ENCODE data around the gene ERH. TPM values are rescaled to one million over a fixed set of nuclear protein-coding genes. Genes with fewer than 3 reads are reported as not detected.
"Not testable (repeated sequence)": the region's sequence is repeated elsewhere in the genome, so short reads cannot be mapped to it uniquely, and the experiment has no call there.

The ERH gene
- total RNA-seq, 1 donor from 2014 or later = 65.0 TPM

DNA sequence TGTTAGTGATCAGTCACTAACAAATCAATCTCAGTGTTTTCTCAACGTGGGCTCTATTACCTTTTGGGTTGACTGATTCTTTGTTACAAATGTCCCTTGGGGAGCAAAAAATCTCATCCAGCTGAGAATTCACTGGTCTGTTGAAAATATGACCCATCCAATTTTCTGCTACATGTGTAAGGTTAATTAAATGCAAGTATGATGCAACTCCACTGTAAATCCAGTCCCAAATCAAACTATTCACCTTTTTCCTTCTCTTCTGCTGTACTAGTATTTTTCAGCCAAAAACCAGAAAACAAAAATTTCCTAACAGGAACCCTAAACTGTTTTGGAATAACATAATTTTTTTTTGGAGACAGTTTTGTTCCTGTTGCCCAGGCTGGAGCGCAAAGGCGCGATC is 2.2 kb downstream of the ERH start:
- DNase-seq (ENCODE audit: low read depth) = no peak

DNA sequence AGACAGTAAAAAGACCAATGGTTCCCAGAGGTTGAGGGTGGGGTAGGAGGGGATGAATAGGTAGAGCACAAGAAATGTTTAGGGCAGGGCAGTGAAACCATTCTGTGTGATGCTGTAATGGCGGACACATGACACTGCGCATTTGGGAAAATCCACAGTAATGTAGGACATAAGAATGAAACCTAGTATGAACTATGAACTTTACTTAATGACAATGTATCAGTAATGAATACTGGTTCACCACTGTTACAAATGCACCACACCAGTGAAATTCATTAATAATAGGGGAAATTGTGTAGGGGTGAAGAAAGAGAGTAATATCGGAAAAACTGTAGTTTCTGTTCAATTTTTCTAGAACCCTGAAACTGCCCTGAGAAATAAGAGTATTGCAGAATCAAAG is 5.6 kb downstream of the ERH start:
- no peak for DNase-seq (ENCODE audit: low read depth)

DNA sequence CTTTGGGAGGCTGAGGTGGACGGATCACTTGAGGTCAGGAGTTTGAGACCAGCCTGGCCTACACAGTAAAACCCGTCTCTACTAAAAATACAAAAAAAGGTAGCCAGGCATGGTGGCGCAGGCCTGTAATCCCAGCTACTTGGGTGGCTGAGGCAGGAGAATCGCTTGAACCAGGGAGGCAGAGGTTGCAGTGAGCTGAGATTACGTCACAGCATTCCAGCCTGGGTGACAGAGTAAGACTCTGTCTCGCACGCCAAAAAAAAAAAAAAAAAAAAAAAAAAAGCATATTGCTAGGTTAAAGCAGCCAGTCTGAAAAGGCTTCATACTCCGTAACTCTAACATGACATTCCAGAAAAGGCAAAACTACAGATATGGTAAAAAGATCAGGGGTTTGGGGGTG is 6.7 kb downstream of the ERH start:
- not testable (repeated sequence) for DNase-seq (ENCODE audit: low read depth)

DNA sequence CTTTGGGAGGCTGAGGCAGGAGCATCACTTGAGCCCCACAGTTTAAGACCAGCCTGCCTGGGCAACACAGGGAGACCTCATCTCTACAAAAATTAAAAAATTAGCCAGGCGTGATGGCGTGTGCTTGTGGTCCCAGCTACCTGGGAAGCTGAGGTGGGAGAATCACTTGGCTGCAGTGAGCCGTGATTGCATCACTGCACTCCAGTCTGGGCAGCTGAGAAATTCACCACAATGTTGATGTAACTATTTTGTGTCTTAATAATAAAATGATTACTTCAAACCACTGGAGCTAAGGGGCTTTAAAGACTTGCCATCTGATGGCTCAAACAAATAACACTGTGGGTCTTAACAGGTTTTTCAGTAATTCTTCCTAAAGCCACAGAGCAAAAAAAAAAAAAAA is 10.8 kb downstream of the ERH start:
- peak; percentile 62 for DNase-seq (ENCODE audit: low read depth)

DNA sequence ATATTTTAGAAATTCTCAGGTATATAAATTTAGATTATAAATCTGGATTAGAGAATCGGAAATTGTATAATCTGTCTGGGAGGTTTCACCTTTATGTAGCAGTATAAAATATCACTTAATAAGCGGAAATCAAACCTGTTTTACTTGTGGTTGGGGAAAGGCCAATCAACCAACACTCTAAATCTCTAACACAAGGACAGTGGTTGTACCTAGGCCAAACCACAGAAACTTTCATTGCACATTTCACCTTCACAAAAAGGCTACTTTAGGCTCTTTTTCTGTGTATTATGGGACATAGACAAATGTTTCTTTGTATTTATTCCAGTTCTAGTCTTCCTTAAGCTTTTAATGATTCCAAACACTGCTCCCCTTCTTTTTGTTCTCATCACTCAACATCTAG is 19.8 kb downstream of the ERH start:
- DNase-seq (ENCODE audit: low read depth) = no peak

DNA sequence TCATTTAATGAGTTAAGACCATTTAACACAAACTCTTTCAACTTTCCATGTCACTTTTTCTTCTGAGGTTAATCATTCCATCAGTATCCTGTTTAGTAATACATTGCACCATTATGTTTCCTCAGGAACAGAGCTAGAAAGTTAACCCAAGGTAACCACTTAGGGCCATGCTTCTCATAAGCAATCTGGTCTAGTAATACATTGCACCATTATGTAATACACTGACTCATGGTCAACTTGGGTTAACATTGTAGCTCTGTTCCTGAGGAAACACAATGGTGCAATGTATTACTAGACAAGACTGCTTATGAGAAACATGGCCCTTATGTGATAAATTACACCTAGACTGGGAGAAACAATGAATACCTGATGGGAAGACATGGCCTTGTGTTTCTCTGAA is 21.7 kb downstream of the ERH start:
- DNase-seq (ENCODE audit: low read depth) = peak; percentile 100

DNA sequence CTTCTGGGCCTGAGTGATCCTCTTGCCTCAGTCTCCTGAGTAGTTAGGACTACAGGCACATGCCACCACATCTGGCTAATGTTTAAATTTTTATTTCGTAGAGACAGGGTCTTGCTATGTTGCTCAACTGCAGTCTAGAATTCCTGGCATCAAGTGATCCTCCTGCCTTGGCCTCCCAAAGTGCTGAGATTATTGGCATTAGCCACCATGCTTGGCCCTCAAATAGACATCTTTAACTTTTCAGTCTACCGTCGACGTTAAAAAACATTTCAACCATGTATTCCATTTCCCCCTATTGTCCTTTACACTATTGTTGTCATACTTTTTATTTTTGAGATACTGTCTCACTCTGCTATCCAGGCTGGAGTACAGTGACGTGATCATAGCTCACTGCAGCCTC is 22.4 kb downstream of the ERH start:
- no peak for DNase-seq (ENCODE audit: low read depth)

DNA sequence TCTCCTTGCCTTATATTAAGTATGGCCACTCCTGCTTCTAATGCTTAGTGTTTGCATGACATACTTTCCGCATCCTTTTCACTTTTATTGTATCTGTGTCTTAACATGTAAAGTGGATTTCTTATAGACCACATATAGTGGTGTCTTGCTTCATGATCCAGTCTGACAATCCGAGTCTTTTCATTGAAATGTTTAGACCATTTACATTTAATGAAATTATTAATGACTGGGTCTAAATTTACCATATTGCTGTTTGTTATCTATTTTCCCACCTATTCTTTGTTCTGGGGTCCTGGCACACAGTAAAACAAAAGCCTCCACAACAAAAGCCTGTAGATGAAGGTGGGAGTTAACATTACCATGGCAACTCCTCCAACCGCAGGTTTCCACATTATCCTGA is 22.9 kb downstream of the ERH start:
- no peak for DNase-seq (ENCODE audit: low read depth)

DNA sequence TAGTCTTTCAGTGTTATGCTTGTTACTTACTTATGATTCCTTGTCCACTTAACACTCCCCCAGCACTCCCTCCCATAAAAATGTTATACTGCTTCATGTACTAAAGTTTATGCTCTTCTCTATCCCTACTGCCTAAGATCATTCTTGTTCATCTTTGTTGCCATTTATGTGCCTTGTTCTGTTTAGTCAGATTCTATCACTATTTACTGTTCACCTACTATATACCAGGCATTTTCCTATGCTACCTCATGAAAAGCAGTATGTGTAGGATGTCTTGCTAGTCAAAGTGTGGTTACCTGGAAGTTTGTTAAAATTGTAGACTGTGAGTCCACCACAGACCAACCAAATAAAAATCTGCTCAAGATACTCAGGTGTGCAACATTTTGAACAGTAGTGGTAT is 23.9 kb downstream of the ERH start:
- no peak for DNase-seq (ENCODE audit: low read depth)

DNA sequence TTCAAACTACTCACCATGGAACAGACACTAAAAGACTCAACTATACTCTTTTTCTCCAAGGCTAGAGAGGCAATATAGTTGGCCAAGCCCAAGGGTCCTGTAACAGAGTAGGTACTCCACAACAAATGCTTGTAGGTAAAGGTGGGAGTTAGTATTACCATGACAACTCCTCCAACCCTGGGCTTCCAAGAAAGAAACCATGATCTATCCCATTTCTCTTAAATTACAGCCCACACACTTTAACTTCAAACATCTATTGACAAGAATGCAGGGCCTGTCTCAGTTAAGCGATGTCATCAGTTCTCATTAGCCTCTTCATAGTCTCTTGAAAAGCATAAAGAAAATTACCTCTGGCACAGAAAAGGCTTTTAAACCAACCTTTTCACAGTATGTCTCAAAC is 25.0 kb downstream of the ERH start:
- no peak for DNase-seq (ENCODE audit: low read depth)

DNA sequence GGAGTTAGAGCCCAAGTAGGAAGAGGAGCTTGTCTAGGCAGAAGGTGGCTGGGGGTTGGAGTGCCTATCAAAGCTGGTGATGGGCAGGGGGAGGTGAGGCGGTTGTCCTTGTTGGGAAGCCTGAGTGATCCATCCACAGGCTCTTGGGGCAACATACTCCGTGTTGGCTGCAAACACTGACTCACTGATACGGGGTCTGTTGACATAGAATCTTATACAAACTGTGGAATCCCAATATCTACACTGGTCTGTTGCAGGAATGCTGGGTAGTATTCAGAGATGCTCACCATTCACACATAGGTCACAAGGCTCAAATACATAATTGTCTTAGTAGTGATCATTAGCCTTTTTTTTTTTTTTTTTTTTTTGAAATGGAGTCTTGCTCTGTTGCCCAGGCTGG is 26.0 kb downstream of the ERH start:
- no peak for DNase-seq (ENCODE audit: low read depth)

DNA sequence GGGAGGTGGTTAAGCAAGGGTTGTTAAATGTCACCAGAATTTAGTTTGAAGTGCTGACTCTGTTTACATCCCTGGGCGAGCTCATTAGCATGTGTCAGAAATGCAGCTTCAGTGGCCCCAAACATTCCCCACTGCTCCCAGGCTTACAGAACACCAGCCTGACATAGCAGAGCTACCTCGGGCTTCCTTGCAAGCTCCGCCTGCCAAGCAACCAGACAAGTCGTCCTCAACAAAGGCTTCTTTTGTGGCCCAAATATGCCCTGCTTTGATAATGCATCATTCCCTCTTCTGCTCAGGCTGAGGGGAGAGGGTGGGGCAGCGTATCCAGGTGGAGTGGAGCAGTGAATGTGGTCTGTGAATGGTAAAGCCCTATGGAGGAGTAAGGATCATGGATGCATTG is 28.0 kb downstream of the ERH start:
- DNase-seq (ENCODE audit: low read depth) = no peak

DNA sequence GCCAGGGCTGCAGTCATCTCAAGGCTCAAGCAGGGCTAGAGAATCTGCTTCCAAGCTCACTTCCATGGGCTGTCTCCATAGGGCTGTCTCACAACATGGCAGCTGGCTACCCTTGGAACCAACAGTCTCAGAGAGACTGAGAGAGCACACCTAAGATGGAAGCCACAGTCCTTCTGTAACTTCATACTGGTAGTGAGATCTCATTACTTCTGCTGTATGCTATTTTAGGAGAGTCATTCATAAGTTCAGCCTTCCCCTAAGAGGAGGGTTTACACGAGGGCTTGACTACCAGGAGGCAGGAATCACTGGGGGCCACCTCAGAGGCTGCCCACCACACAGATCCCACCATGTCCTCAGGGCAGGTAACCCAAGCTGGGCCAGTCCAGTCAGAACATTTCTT is 29.7 kb downstream of the ERH start:
- no peak for DNase-seq (ENCODE audit: low read depth)

DNA sequence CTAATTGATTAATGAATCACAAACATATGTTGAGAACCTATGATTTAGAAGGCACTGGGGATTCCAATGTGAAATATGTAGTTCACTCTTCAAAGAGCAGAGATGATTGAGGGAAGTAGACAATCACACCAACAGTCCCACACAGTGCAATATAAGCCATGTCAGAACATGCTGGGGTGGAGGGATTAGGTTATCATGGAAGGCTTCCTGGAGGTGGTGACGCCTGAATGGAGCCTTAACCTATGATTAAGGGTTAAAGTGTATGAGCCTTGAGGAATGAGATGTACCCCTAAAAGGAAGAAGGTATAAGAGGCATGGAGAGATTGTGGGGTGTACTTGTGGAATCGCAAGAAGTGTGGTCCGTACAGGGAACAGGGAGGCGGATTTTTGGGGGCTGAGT is 31.3 kb downstream of the ERH start:
- no peak for DNase-seq (ENCODE audit: low read depth)

DNA sequence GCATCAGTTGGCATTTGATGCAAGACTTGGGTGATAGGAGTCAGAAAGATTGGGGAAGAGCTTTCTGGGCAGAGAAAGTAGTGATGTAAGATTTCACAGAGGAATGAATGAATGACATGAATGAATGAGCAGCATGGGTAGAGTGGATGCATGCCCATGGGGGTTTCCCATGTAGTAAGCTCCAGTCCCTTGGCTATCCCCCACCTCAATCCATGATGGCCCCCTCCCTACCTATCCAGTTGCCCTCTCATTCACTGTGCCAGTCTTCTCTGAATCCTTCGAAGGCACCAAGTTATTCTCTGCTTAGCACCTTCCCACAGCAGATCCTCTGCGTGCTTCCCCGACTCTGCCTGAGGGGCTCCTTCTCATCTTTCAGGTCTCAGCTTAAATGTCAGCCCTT is 32.0 kb downstream of the ERH start:
- DNase-seq (ENCODE audit: low read depth) = no peak

DNA sequence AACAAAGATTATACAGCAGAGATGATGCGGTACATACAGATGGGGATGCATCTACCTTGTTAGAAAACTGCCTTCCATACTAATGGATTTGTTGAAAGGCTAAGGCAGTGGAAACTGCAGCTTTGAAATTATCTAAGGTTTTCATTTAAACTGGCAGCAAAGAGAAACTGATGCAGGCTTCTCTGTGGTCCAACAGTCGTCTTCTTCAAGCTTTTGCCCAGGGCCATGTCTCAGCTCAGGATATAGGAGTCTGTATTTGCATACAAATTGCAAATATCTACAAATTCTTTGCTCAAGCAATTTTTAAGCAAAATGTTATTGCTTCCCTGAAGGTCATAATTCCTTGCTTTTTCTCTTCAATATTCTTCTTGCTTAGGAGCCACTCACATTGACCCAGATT is 33.7 kb downstream of the ERH start:
- DNase-seq (ENCODE audit: low read depth) = no peak

DNA sequence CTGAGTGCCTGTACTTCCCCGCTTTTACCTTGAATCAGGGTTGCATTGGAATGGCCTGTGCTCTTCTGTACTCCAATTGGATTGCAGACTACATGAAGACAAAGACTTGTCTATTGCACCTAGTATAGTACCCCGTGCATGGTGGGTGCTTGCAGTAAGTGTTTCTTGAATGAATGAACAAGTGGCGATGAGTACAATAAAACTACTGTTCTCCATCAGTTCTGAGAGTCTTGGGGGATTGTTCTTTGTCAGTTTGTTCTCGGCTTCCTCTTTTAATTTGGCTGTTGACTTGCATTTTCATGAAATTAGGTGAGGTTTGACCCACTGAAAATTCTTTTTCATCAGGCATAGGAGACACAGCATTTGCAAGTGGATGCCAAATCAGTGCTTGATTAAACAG is 34.1 kb downstream of the ERH start:
- DNase-seq (ENCODE audit: low read depth) = no peak

DNA sequence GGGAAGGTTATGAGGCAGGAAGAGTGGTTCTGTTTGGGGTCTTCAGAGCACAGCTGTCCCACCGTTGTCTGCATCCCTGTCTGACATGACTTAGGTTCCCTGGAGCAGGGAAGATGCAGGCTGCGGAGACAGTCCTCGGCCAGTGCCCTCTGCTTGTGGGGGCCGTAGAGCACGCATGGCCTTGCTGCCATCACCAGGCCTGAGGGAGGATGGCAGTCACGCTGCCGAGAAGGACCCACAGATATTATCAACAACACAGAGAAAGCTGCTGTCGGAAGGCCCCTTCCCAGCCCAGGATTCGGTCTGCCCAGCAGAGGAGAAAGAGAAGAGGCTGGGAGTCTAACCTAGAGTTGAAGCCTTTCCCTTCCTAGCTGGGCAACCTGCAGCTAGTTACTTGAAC is 35.0 kb downstream of the ERH start:
- no peak for DNase-seq (ENCODE audit: low read depth)

DNA sequence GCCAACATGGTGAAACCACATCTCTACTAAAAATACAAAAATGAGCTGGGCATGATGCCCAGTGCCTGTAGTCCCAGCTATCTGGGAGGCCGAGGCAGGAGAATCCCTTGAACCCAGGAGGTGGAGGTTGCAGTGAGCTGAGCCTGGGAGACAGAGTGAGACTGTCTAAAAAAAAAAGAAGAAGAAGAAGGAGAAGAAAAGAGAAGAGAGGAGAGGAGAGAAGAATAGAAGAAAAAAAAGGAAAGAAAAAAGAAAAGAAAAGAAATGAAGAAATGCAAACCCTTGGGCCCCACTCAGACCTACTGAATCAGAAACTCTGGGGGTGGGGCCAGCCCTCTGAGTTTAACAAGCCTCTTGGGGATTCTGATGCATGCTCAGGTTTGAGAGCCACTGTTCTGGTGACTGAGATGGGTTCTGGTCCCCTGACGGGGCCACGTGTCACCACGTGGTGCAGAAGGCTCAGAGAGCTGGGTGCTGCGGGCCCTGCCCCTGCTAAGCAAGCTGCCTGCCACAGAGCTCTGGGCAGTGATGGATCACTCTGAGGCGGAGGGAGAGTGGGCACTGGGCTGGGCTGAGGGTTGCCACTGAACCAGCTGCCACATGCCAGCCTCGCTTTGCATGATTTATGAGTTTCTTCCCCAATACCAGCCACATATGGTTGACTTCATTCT is 37.5 kb downstream of the ERH start:
- DNase-seq (ENCODE audit: low read depth) = no peak

DNA sequence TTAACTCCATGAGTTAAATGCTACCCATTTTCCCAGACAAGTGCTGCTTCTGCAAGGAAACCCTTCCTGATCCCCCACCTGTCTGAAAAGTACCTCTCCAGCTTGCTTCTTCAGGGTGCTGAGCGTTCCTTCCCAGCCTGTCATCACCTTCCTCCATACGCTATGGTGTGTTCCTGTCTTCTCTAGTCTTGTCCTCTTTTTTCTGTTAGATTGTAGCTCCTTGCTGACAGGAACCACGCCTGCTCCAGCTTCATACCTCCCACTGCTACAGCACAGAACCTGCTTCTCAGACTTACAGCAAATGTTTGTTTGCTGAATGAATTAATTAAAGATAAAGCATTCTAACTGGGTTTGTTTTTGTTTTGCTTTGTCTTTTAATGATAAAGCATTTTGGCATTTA is 39.1 kb downstream of the ERH start:
- DNase-seq (ENCODE audit: low read depth) = no peak

DNA sequence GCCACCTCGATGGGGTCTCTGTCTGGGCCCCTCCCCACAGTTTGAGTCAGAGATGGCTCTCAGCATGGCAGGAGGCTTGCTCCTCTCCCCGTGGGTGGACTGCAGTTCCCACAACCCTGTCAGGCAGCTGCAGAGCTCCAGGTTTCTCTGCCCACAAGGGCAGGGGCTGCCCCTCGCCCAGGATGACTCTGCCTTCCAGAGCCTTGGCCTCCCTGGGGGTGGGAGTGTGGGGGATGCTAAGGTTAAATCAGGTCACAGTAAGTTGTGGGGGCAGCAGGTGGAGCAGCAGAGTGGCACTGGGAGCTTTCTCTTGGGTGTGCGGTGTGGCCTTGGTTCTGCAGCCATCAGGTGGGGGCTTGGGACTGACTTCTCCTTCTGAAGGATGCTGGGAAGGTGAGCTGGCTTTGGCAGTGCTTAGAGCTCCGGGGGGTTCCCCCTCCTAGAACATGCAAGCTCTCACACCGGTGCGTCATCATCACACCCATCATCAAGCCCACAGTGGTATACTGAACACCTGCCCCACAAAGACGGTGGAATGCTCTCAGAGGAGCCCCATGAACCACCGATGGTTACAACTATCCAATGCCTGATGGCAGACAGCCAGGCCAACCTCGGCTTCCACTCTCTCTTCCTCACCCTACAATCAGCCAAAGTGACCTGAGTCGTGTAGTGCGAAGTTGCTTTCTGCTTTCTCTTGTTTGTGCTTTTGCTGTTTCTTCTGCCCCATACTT is 39.7 kb downstream of the ERH start:
- no peak for DNase-seq (ENCODE audit: low read depth)

DNA sequence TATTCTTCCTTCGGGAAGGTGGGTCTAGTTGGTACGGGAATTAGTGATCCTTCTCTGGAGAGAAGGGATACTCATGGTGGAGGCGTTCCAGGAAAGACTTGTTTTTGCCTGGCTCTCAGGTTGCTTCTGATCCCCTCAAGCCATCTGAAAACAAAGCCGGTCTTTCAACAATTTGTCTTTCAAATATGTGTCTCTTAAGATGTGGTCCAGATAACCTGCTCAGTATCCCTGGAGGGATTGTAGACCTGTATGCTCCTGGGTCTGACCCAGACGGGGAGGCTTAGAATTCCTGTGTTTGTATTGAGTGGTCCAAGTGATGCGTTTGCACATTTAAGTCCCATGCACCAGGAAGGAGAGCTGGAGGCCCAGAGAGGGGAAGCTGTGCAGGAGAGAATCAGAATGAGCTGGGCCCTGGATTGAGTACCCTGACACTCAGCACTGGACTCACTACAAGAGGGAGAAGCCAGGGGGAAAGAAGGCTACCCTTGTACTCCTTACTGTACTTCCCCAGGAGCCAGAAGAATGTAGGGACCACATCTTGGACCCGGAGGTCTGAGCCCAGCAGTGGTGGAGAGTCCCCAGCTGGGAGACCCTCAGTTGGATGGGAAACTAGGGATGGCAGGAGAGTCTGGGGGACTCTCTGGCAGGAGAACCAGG is 40.4 kb downstream of the ERH start:
- DNase-seq (ENCODE audit: low read depth) = no peak

DNA sequence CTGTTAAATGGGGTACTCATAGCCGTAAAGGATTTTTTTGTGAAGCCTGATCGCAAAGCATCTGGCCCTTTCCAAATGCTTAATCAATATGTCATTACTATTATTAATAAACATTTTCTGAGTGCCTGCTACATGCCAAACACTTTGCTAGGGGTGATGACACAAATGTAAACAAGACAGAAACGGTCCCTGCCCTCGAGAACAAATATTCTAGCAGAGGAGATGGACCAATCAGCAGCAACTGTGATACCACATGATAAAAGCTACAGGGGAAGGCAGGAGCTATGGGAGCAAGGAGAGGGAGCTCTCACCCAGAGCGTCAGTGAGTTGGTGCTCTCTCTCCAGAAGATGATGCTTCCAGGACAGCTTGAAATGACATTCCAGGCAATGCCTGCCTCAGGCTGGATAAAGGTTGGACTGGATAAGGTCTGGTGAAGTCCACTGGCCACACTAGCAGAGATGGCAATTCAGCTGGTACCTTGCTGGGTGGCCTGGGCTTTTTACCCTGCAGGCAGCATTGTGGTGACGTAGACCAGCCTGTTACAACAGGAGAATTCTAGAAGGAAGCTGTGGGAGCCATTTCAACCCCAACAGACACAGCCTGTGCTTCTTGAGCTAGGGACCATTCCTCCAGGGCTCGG is 41.1 kb downstream of the ERH start:
- DNase-seq (ENCODE audit: low read depth) = no peak
